Left ventricle myocardium inferior (tissue), 1 donor: ENCODE measurements around the gene ENKUR. TPM values are rescaled to one million over a fixed set of nuclear protein-coding genes. Genes with fewer than 3 reads are reported as not detected.

Experiments
- DNase-seq: peaks from one replicate; pipeline ENCODE4 v3.0.0-alpha.2; 2020
- H3K27ac ChIP-seq: fragments of 200-600 bp; replicated peaks from 2 replicates; pipeline ENCODE4 v1.8.0; 2021
- H3K27me3 ChIP-seq: fragments of 200-600 bp; 2 replicates; pipeline ENCODE4 v1.8.0; 2021; ENCODE audit warnings: low read depth
- H3K36me3 ChIP-seq: fragments of 200-600 bp; 2 replicates; pipeline ENCODE4 v1.8.0; 2021
- H3K4me1 ChIP-seq: fragments of 200-600 bp; 2 replicates; pipeline ENCODE4 v1.8.0; 2021
- H3K4me3 ChIP-seq: fragments of 200-600 bp; 2 replicates; pipeline ENCODE4 v1.8.0; 2021; ENCODE audit warnings: mild to moderate bottlenecking, moderate library complexity
- H3K9me3 ChIP-seq: fragments of 200-600 bp; replicated peaks from 2 replicates; pipeline ENCODE4 v1.8.0; 2021
- intact Hi-C: fragments of 100-400 bp; cut with micrococcal nuclease; formaldehyde crosslinking; loops from one replicate; pipeline ENCODE4 v1.11.0; 2022
- total RNA-seq: library from RNA; stranded (reverse); fragmentation: NEBNext Ultra II Directional; extraction: Animal tissue kit (Norgen Biotek cat#: 25700); gene quantifications from one replicate; pipeline ENCODE4 v1.2.1, GENCODE V29; 2021
- TF ChIP-seq, protein P1 (sequence below): fragments of 200-600 bp; IDR thresholded peaks from 2 replicates; pipeline ENCODE4 v1.8.0; 2021; ENCODE audit warnings: antibody characterized with exemption, mild to moderate bottlenecking, borderline replicate concordance
- donor health status: DM: no; HTN: yes; CAD: no; lungs with severe emphysema.

The ENKUR gene
- total RNA-seq, 1 donor from 2014 or later: not detected

- intact Hi-C loops: no loop called here
Measured at GRCh38 chr10:24968349-24968748, 47.6 kb downstream of the ENKUR start.

GRCh38 chr10:24966962-24967481, 48.9 kb downstream of the ENKUR start:
- Histone ChIP-seq H3K36me3 (no peaks in the 10 kb centered on the region), H3K27me3 (no peaks in the 10 kb centered on the region), H3K4me3 (no peak overlapping the region), H3K27ac (no peak overlapping the region), H3K4me1 (peaks cover 16% of the 10 kb centered on the region), H3K9me3 (no peaks in the 10 kb centered on the region)
- DNase-seq: no peak
- intact Hi-C loops: no loop called here
- TF ChIP-seq, protein P1, sequence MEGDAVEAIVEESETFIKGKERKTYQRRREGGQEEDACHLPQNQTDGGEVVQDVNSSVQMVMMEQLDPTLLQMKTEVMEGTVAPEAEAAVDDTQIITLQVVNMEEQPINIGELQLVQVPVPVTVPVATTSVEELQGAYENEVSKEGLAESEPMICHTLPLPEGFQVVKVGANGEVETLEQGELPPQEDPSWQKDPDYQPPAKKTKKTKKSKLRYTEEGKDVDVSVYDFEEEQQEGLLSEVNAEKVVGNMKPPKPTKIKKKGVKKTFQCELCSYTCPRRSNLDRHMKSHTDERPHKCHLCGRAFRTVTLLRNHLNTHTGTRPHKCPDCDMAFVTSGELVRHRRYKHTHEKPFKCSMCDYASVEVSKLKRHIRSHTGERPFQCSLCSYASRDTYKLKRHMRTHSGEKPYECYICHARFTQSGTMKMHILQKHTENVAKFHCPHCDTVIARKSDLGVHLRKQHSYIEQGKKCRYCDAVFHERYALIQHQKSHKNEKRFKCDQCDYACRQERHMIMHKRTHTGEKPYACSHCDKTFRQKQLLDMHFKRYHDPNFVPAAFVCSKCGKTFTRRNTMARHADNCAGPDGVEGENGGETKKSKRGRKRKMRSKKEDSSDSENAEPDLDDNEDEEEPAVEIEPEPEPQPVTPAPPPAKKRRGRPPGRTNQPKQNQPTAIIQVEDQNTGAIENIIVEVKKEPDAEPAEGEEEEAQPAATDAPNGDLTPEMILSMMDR: no peak

More at GRCh38 chr10:24968349-24968748, 47.6 kb downstream of the ENKUR start:
- DNase-seq: no peak
- Histone ChIP-seq H3K27me3 (no peaks in the 10 kb centered on the region), H3K27ac (no peak overlapping the region), H3K36me3 (no peaks in the 10 kb centered on the region), H3K9me3 (no peaks in the 10 kb centered on the region), H3K4me3 (no peak overlapping the region), H3K4me1 (peaks cover 10% of the 10 kb centered on the region)
- TF ChIP-seq, protein P1: no peak

- H3K36me3 ChIP-seq: no peaks in the 10 kb centered on the region
- no peaks in the 10 kb centered on the region for H3K9me3 ChIP-seq
- H3K4me3 ChIP-seq: no peak overlapping the region
- H3K27me3 ChIP-seq: no peaks in the 10 kb centered on the region
- H3K4me1 ChIP-seq: peaks cover 6% of the 10 kb centered on the region
- intact Hi-C loops: no loop called here
- TF ChIP-seq, protein P1: no peak
- no peak for DNase-seq
- no peak overlapping the region for H3K27ac ChIP-seq
Measured at GRCh38 chr10:24965051-24965450, 50.9 kb downstream of the ENKUR start.

DNA sequence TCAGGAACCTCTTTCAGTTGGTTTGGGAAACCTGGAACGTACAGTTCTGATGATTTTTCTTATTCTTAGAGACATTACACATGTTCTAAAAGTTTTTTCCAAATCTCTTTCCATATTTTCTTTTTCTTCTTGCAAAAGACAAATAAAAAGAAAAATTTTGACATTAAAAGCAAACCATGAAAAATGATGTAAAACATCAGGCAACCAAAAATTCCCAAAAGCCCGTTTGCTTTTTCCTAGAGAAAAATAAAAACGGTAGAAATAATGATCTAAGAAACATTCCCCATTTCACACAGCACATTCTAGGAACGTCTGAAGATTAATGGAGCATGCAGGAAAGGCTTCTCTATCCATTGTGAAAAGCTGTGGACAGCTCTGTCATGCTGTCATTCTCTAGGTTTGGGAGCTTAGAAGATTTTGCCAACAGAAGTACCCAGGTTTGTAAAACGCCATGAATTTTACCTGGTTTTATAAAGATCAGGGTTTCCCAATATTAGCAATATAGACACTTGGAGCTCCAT, 52.4 kb downstream of the ENKUR start:
- Histone ChIP-seq H3K4me1 (peaks cover 15% of the 10 kb centered on the region), H3K27ac (no peak overlapping the region), H3K27me3 (no peaks in the 10 kb centered on the region), H3K36me3 (no peaks in the 10 kb centered on the region), H3K4me3 (no peak overlapping the region), H3K9me3 (no peaks in the 10 kb centered on the region)
- no peak for DNase-seq
- TF ChIP-seq, protein P1: no peak
- intact Hi-C loops: no loop called here

DNA sequence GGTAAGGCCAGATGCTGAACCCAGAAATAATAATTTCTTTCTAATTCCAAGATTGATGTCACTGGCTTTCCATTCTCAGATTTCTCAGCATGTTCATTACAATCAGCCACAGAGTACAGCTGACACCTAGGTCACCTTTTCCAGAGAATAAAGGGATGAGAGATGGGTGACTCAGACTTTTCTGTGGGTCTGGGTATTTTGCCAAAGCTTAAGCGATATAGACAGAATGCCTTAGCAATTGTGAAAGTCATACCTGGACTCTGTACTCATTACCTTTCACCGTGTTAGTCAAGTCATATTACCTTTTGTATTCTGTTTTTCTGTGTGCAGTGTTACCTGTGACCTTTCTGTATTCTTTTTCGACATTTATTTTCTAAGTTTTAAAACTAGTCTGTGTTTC, 53.0 kb downstream of the ENKUR start:
- Histone ChIP-seq H3K4me3 (no peak overlapping the region), H3K4me1 (peaks cover 20% of the 10 kb centered on the region), H3K27ac (no peak overlapping the region), H3K27me3 (no peaks in the 10 kb centered on the region), H3K36me3 (no peaks in the 10 kb centered on the region), H3K9me3 (no peaks in the 10 kb centered on the region)
- TF ChIP-seq, protein P1: no peak
- intact Hi-C loops: no loop called here
- no peak for DNase-seq

GRCh38 chr10:24961582-24961981, 54.4 kb downstream of the ENKUR start:
- no peak overlapping the region for H3K4me3 ChIP-seq
- peaks cover 26% of the 10 kb centered on the region for H3K4me1 ChIP-seq
- intact Hi-C loops: no loop called here
- no peaks in the 10 kb centered on the region for H3K36me3 ChIP-seq
- DNase-seq: no peak
- TF ChIP-seq, protein P1: no peak
- no peaks in the 10 kb centered on the region for H3K9me3 ChIP-seq
- H3K27me3 ChIP-seq: no peaks in the 10 kb centered on the region
- H3K27ac ChIP-seq: no peak overlapping the region
